NCI-H345 (cell line): Measurements from ENCODE around the gene CCDC40.
A peak's percentile ranks its signal among the peaks of the same experiment; 100 is the strongest.

Experiments used
- DNase-seq: peaks from one replicate; lab custom pipeline; 2025; lab: John Stamatoyannopoulos, UW

Gene CCDC40

GRCh38 chr17:80102664-80103448 is 66.4 kb downstream of the CCDC40 start:
- DNase-seq = no peak

GRCh38 chr17:80103449-80104085 is 67.1 kb downstream of the CCDC40 start:
- DNase-seq = no peak

- peak; percentile 86 for DNase-seq
Measured at GRCh38 chr17:80104321-80104955, 68.0 kb downstream of the CCDC40 start.

GRCh38 chr17:80104956-80105375 is 68.5 kb downstream of the CCDC40 start:
- DNase-seq = no peak

- peak; percentile 92 for DNase-seq
Measured at GRCh38 chr17:80105762-80106161, 69.3 kb downstream of the CCDC40 start.

- DNase-seq = peak; percentile 45
Measured at GRCh38 chr17:80106176-80106575, 69.7 kb downstream of the CCDC40 start.

GRCh38 chr17:80106751-80107150 is 70.3 kb downstream of the CCDC40 start:
- no peak for DNase-seq

GRCh38 chr17:80107231-80108021 is 71.0 kb downstream of the CCDC40 start:
- no peak for DNase-seq

- no peak for DNase-seq
Measured at GRCh38 chr17:80108036-80108971, 71.9 kb downstream of the CCDC40 start.

- DNase-seq = no peak
Measured at GRCh38 chr17:80109066-80109660, 72.7 kb downstream of the CCDC40 start.

- DNase-seq = peak; percentile 92
Measured at GRCh38 chr17:80109713-80110446, 73.4 kb downstream of the CCDC40 start.

GRCh38 chr17:80110447-80110812 is 74.0 kb downstream of the CCDC40 start:
- no peak for DNase-seq

- no peak for DNase-seq
Measured at GRCh38 chr17:80110927-80111701, 74.7 kb downstream of the CCDC40 start.

GRCh38 chr17:80111702-80112470 is 75.4 kb downstream of the CCDC40 start:
- DNase-seq = no peak

GRCh38 chr17:80112471-80113032 is 76.1 kb downstream of the CCDC40 start:
- DNase-seq = no peak

- no peak for DNase-seq
Measured at GRCh38 chr17:80113033-80113484, 76.6 kb downstream of the CCDC40 start.

- DNase-seq = no peak
Measured at GRCh38 chr17:80114758-80115157, 78.3 kb downstream of the CCDC40 start.

GRCh38 chr17:80115159-80115558 is 78.7 kb downstream of the CCDC40 start:
- no peak for DNase-seq
